Measurements from ENCODE around the gene IQGAP2.

- no peak for TF ChIP-seq CTCF (IDR thresholded peaks at IDR 0.05)
- TF ChIP-seq POLR2A (IDR thresholded peaks at IDR 0.05), result no peak
Observed at GRCh38 chr5:76555114-76555513, 152.0 kb downstream of the IQGAP2 start.

Data from testis (tissue), 2 donors.